GM12878 (cell line): Measurements from ENCODE around the gene TTC19. TPM values are rescaled to one million over a fixed set of nuclear protein-coding genes. Genes with fewer than 3 reads are reported as not detected.

Experiments
- ASH2L ChIP-seq: fragments of 300-600, 200-600 bp; sonication (generic); IDR thresholded peaks from 2 replicates; pipeline ENCODE4 v1.6.1; 2017; ENCODE audit warnings: low read depth, mild to moderate bottlenecking, borderline replicate concordance
- ATF7 ChIP-seq: fragments of 450-650 bp; IDR thresholded peaks from 2 replicates; pipeline ENCODE4 v1.6.1; 2016; ENCODE audit warnings: low read depth, mild to moderate bottlenecking
- CBX3 ChIP-seq: fragments of 200-600 bp; sonication (generic); IDR thresholded peaks from 2 replicates; pipeline ENCODE4 v1.6.1; 2016; ENCODE audit warnings: low read depth, borderline replicate concordance
- GABPA ChIP-seq: IDR thresholded peaks from 2 replicates; pipeline ENCODE4 v1.6.1; 2014; ENCODE audit warnings: antibody characterized with exemption, low read depth, mild to moderate bottlenecking, inconsistent platforms
- HCFC1 ChIP-seq: fragments of 150-350 bp; IDR thresholded peaks from 2 replicates; pipeline ENCODE4 v1.6.1; 2014; ENCODE audit warnings: low read length
- IKZF1 ChIP-seq: fragments of 450-650 bp; conservative IDR thresholded peaks from 2 replicates; pipeline ENCODE4 v1.6.1; 2017; ENCODE audit warnings: antibody characterized with exemption, mild to moderate bottlenecking
- JUNB ChIP-seq: IDR thresholded peaks from 2 replicates; pipeline ENCODE4 v1.6.1; 2016; ENCODE audit warnings: antibody characterized with exemption, mild to moderate bottlenecking
- MAX ChIP-seq: IDR thresholded peaks from 2 replicates; pipeline ENCODE4 v1.6.1; 2012; ENCODE audit warnings: low read depth, low read length, improper control_type of control experiment
- MEF2A ChIP-seq: IDR thresholded peaks from 2 replicates; pipeline ENCODE4 v1.6.1; 2011; ENCODE audit warnings: low read depth, mild to moderate bottlenecking, low read length, moderate library complexity; ENCODE audit not compliant: insufficient read depth
- NFIC ChIP-seq: IDR thresholded peaks from 2 replicates; pipeline ENCODE4 v1.6.1; 2012; ENCODE audit warnings: low read depth, mild to moderate bottlenecking, inconsistent platforms, low read length, moderate library complexity
- NFYA ChIP-seq: IDR thresholded peaks from 2 replicates; pipeline ENCODE4 v1.6.1; 2011; ENCODE audit warnings: low read depth, mild to moderate bottlenecking, low read length, improper control_type of control experiment, borderline replicate concordance
- PML ChIP-seq: IDR thresholded peaks from 2 replicates; pipeline ENCODE4 v1.6.1; 2012; ENCODE audit warnings: low read length, inconsistent platforms
- RAD51 ChIP-seq: fragments of 450-650 bp; IDR thresholded peaks from 2 replicates; pipeline ENCODE4 v1.6.1; 2016; ENCODE audit warnings: moderate library complexity, mild to moderate bottlenecking, inconsistent platforms
- SMC3 ChIP-seq: IDR thresholded peaks from 2 replicates; pipeline ENCODE4 v1.6.1; 2011; ENCODE audit warnings: low read length, improper control_type of control experiment, borderline replicate concordance
- TCF7 ChIP-seq: IDR thresholded peaks from 2 replicates; pipeline ENCODE4 v1.6.1; 2014; ENCODE audit warnings: antibody characterized with exemption, borderline replicate concordance
- ZBTB40 ChIP-seq: fragments of 450-650 bp; IDR thresholded peaks from 2 replicates; pipeline ENCODE4 v1.6.1; 2016; ENCODE audit warnings: mild to moderate bottlenecking, moderate library complexity, borderline replicate concordance
- polyA plus RNA-seq, 11 experiments: library from polyadenylated mRNA; depleted of rRNA in 4 of 11; unstranded in 6 of 11; stranded (reverse) in 5 of 11; fragments of >200 nt; fragmentation: Nextera tagmentation in 4 of 11; fragmentation: Illumina TruSeq in 1 of 11; extraction: Ambion mirVana in 4 of 11; extraction: Trizol in 1 of 11; gene quantifications; 1 replicate in 1 of 11; 2 replicates in 10 of 11; pipeline versions ENCODE4 v1.2.1 to v1.2.3, GENCODE V29; 2011 to 2016; ENCODE audit warnings: inconsistent platforms in 2 of 11, missing spikeins in 2 of 11, low read depth in 1 of 11
- total RNA-seq, 4 experiments: library from RNA; depleted of rRNA in 3 of 4; stranded (reverse); fragments of >200 nt in 3 of 4; fragmentation: Illumina TruSeq in 1 of 4; extraction: Trizol in 1 of 4; gene quantifications; 2 replicates each; pipeline versions ENCODE4 v1.2.1 to v1.2.3, GENCODE V29; 2013 to 2021
- TF ChIP-seq, protein P1 (sequence below): IDR thresholded peaks from 2 replicates; pipeline ENCODE4 v1.6.1; 2011; ENCODE audit warnings: mild to moderate bottlenecking, low read depth, low read length, moderate library complexity; ENCODE audit not compliant: insufficient replicate concordance
- TF ChIP-seq, protein P2 (sequence below): IDR thresholded peaks from 2 replicates; pipeline ENCODE4 v1.6.1; 2012; ENCODE audit warnings: mild to moderate bottlenecking, low read depth, low read length

Gene TTC19
- total and polyA plus RNA-seq, 10 of the 15 experiments (the other 5 are each of a cell fraction or from before 2014, with no cell fraction given): 5.3 to 29.8 (median 20.1) TPM

- TF ChIP-seq ZBTB40: no peak
- TF ChIP-seq ATF7: peak; percentile 29; the same call in 1 of the 2 replicates
- no peak for TF ChIP-seq MAX
- no peak for TF ChIP-seq IKZF1
- no peak for TF ChIP-seq CBX3
- TF ChIP-seq JUNB: peak; percentile 92
- peak; percentile 81 for TF ChIP-seq NFIC
- 0 out of 2 replicates have a peak, but pooled peaks have one; percentile 22 for TF ChIP-seq MEF2A
- TF ChIP-seq, protein P1, sequence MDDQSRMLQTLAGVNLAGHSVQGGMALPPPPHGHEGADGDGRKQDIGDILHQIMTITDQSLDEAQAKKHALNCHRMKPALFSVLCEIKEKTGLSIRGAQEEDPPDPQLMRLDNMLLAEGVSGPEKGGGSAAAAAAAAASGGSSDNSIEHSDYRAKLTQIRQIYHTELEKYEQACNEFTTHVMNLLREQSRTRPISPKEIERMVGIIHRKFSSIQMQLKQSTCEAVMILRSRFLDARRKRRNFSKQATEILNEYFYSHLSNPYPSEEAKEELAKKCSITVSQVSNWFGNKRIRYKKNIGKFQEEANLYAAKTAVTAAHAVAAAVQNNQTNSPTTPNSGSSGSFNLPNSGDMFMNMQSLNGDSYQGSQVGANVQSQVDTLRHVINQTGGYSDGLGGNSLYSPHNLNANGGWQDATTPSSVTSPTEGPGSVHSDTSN: no peak
- TF ChIP-seq RAD51: peak; percentile 37; the same call in 1 of the 2 replicates
- TF ChIP-seq TCF7: no peak
- TF ChIP-seq SMC3: no peak
- peak; percentile 60 for TF ChIP-seq PML
- no peak for TF ChIP-seq NFYA
- TF ChIP-seq HCFC1: no peak
- TF ChIP-seq GABPA: peak; percentile 52; the same call in 1 of the 2 replicates
- TF ChIP-seq, protein P2, sequence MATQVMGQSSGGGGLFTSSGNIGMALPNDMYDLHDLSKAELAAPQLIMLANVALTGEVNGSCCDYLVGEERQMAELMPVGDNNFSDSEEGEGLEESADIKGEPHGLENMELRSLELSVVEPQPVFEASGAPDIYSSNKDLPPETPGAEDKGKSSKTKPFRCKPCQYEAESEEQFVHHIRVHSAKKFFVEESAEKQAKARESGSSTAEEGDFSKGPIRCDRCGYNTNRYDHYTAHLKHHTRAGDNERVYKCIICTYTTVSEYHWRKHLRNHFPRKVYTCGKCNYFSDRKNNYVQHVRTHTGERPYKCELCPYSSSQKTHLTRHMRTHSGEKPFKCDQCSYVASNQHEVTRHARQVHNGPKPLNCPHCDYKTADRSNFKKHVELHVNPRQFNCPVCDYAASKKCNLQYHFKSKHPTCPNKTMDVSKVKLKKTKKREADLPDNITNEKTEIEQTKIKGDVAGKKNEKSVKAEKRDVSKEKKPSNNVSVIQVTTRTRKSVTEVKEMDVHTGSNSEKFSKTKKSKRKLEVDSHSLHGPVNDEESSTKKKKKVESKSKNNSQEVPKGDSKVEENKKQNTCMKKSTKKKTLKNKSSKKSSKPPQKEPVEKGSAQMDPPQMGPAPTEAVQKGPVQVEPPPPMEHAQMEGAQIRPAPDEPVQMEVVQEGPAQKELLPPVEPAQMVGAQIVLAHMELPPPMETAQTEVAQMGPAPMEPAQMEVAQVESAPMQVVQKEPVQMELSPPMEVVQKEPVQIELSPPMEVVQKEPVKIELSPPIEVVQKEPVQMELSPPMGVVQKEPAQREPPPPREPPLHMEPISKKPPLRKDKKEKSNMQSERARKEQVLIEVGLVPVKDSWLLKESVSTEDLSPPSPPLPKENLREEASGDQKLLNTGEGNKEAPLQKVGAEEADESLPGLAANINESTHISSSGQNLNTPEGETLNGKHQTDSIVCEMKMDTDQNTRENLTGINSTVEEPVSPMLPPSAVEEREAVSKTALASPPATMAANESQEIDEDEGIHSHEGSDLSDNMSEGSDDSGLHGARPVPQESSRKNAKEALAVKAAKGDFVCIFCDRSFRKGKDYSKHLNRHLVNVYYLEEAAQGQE: no peak
- no peak for TF ChIP-seq ASH2L
These were observed 28.3 kb downstream of the TTC19 start (continued) for GRCh38 chr17:16027708-16028584.
